22Rv1 (cell line): Measurements from ENCODE around the gene TMEM154.

Source experiments
- CTCF ChIP-seq: fragments of 450-650 bp; IDR thresholded peaks from 2 replicates; pipeline ENCODE4 v1.5.1; 2017; ENCODE audit warnings: mild to moderate bottlenecking
- ZFX ChIP-seq: fragments of 450-650 bp; IDR thresholded peaks from 2 replicates; pipeline ENCODE4 v1.6.1; 2017; ENCODE audit warnings: antibody characterized with exemption, borderline replicate concordance

DNA sequence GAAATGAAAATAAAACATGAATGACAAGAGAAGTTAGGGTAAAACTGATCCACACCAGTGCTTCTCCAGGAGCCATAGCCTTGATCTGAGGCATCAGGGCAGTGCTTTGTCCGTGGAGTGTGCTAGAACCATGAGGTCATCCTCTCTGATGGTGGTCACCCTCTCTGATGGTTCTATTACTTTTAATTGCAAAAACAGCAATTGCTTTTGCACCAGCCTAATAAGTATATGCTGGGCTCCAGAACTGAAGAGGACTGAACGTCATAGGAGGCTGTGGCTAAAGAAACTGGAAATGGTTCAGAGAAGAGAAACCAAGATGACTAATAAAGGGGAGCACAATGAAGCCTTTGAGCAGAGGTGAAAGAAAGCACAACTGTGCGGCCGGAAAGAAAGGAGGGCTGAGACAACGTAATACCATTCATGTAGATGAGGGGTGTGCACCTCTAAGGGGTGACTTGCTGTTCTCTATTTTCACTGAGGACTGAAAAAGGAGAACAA, 17.0 kb upstream of the TMEM154 start:
- TF ChIP-seq CTCF (no peak), ZFX (no peak)
